ENCODE measurements around the gene SMURF1.

SMURF1 gene

GRCh38 chr7:99027841-99028240 lies 116.1 kb downstream of the SMURF1 start:
- DNase-seq = no peak

GRCh38 chr7:99027241-99027640 lies 116.7 kb downstream of the SMURF1 start:
- no peak for DNase-seq

- no peak for DNase-seq
Observed at GRCh38 chr7:99024066-99024465, 119.8 kb downstream of the SMURF1 start.

GRCh38 chr7:99021941-99022560 lies 121.9 kb downstream of the SMURF1 start:
- DNase-seq = peak; percentile 20

- no peak for DNase-seq
Observed at GRCh38 chr7:99020413-99020715, 123.5 kb downstream of the SMURF1 start.

GRCh38 chr7:99019523-99020412 lies 124.1 kb downstream of the SMURF1 start:
- DNase-seq = no peak

GRCh38 chr7:99016196-99016595 lies 127.7 kb downstream of the SMURF1 start:
- DNase-seq = no peak

GRCh38 chr7:99014113-99014985 lies 129.6 kb downstream of the SMURF1 start:
- no peak for DNase-seq

GRCh38 chr7:99013266-99014112 lies 130.4 kb downstream of the SMURF1 start:
- no peak for DNase-seq

GRCh38 chr7:99012722-99013121 lies 131.2 kb downstream of the SMURF1 start:
- DNase-seq = no peak

- DNase-seq = no peak
Observed at GRCh38 chr7:99011706-99012404, 132.1 kb downstream of the SMURF1 start.

- no peak for DNase-seq
Observed at GRCh38 chr7:99011341-99011705, 132.6 kb downstream of the SMURF1 start.

GRCh38 chr7:99010281-99010680 lies 133.6 kb downstream of the SMURF1 start:
- no peak for DNase-seq

- no peak for DNase-seq
Observed at GRCh38 chr7:99008921-99009530, 134.9 kb downstream of the SMURF1 start.

- no peak for DNase-seq
Observed at GRCh38 chr7:99008181-99008631, 135.7 kb downstream of the SMURF1 start.

- DNase-seq = no peak
Observed at GRCh38 chr7:99006739-99007424, 137.0 kb downstream of the SMURF1 start.

GRCh38 chr7:99005776-99006175 lies 138.1 kb downstream of the SMURF1 start:
- DNase-seq = peak; percentile 77

GRCh38 chr7:99004781-99005500 lies 139.0 kb downstream of the SMURF1 start:
- DNase-seq = no peak

- no peak for DNase-seq
Observed at GRCh38 chr7:99004216-99004615, 139.7 kb downstream of the SMURF1 start.

GRCh38 chr7:99003419-99003818 lies 140.5 kb downstream of the SMURF1 start:
- DNase-seq = no peak
